Stimulated activated CD8-positive, alpha-beta memory T cell treated with anti-CD3 and anti-CD28 coated beads, Interleukin-2, amount 100 ng/mL, for 48 hours (primary cell): ENCODE measurements around the gene HYOU1.
"Not testable (repeated sequence)": the region's sequence is repeated elsewhere in the genome, so short reads cannot be mapped to it uniquely, and the experiment has no call there.

Experiments used
- DNase-seq, 2 donors: peaks; one replicate each; pipeline ENCODE4 v3.0.0-alpha.2; 2020; ENCODE audit warnings: low read depth in 2 of 2

HYOU1 gene

DNA sequence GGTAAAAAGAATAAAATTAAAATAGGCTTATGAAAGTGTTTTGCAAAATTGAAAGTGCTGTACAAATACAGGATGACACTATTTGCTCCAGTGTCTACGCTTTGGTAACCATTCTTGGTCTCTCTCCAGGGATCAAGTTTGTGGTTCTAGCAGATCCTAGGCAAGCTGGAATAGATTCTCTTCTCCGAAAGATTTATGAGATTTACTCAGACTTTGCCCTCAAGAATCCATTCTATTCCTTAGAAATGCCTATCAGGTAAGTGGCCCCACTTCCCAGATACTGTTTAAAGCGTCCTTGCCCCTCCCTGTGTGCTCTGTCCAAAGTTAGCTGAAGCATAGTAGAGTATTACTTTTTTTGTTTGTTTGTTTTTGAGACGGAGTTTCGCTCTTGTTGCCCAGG is 35.4 kb downstream of the HYOU1 start:
- no peak for DNase-seq

DNA sequence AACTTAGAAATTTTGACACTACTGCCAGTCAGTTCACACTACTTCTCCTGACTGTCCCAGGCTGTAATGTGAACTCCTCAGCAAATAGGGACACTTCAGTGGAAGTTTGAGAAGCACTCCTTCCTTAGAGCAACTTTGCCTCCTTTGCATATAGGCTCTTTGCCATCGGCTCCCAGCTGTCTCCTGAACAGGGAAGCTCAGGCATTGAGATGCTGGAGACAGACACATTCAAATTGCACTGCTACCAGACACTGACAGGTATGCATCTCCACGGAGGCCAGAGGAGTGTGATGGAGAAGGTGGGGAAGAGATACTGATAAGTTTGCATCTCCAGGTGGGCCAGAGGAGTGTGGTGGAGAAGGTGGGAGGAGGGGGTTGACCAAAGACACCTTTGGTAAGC is 37.0 kb downstream of the HYOU1 start:
- DNase-seq, result no peak

DNA sequence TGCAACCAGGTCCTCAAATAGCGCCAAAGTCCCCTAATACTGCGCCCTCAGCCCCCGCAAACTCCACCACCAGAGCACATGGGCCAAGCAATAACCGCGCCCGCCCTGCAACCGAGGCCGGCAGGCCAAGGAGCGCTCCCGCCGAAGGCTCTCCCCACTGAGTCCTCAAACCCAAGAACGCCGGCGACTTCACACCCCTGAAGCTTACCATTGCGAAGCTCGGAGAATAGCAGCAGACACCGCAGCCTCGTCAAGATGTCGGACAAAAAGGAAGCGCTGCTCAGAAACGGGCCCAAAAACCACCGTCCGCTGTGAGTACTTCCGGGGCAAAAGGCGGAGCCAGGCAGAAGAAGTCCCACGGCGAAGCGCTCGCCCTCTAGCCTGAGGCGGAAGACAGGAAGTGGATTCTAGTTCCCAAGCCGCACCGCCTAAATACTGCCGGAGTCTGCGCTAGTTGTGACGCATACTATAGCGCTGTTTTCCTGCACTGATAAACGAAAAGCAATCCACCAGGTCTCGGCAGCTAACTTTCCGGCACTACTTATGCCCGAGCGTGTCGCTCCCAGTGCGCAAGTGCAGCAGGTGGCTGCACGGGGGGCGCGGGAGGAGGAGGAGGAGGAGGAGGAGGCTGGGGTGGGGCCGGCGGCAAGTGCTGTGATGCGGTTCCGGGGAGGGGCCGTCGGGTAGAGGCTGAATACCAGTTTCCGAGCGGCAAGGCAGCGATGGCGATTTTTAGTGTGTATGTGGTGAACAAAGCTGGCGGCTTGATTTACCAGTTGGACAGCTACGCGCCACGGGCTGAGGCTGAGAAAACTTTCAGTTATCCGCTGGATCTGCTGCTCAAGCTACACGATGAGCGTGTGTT is 38.7 kb downstream of the HYOU1 start, which contains the start of the genes RPS25 and TRAPPC4:
TSS of gene RPS25 (minus strand) at position 270 of the 865 bp plus-strand sequence. CDS start at position 211, 59 bp downstream.
TSS of gene TRAPPC4 (plus strand) at position 693 of the 865 bp plus-strand sequence. CDS start at position 723, 30 bp downstream.
- DNase-seq, result peak; percentile 85 to 90

DNA sequence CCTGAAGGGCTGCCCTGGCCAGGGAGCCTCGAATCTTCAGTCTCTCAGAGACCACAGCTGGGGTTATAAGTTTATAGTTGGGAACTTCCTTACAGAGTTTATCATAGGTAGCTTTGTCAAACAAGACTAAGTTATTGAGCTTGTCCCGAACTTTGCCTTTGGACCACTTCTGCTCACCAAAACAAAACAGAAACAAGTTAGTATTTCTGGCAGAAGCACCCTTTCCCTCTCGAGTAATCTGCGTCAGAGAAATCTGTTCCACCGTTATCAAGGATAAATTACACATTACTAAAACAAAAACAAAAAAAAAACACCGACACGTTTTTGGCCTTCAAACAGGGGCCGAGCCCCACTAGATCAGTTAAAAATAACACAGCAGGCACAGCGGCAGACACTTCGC is 39.6 kb downstream of the HYOU1 start:
- not testable (repeated sequence) for DNase-seq

DNA sequence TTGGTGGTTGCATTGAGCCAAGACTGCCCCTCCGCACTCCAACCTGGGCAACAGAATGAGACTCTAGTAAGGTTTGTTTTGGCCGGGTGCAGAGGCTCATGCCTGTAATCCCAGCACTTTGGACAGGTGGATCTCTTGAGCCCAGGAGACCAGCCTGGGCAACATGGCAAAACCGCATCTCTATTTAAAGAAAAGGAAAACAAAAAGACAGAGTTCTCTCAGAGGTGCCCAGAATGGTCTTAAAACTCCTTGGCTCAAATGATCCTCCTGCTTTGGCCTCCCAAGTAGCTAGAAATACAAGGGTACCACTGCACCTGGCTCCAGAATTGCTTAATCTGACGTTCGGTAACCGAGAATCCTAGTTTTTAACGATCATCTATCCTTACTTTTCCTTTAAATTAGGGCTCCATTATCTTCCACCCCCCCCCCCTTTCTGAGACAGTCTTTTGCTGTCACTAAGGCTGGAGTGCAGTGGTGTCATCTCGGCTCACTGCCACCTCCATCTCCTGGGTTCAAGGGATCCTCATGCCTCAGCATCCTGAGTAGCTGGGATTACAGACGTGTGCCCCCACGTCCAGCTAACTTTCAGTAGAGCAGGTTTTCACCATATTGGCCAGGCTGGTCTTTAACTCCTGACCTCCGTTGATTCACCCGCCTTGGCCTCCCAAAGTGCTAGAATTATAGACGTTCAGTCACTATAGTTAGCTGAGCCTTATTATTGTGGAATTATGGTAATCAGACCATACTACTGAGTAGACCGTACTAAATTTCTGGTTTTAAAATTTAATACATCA is 40.6 kb downstream of the HYOU1 start:
- no peak for DNase-seq

DNA sequence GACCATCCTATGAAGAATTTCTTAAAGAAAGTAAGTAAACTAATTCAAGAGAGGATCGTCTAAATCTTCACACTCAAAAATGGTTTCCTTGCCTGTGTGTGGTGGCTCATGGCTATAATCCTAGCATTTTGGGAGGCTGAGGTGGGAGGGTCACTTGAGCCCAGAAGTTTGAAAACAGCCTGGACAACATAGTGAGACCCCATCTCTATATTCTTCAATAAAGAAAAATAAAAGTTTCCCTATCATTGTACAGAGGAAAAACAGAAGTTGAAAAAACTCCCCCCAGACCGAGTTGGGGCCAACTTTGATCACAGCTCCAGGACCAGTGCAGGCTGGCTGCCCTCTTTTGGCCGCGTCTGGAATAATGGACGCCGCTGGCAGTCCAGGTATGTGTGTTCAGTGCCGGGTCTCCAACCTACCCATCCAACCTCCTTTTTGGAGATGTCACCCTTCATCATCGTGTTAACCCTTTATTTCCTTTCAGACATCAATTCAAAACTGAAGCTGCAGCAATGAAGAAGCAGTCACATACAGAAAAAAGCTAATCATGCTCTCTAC is 41.9 kb downstream of the HYOU1 start:
- DNase-seq, result no peak

DNA sequence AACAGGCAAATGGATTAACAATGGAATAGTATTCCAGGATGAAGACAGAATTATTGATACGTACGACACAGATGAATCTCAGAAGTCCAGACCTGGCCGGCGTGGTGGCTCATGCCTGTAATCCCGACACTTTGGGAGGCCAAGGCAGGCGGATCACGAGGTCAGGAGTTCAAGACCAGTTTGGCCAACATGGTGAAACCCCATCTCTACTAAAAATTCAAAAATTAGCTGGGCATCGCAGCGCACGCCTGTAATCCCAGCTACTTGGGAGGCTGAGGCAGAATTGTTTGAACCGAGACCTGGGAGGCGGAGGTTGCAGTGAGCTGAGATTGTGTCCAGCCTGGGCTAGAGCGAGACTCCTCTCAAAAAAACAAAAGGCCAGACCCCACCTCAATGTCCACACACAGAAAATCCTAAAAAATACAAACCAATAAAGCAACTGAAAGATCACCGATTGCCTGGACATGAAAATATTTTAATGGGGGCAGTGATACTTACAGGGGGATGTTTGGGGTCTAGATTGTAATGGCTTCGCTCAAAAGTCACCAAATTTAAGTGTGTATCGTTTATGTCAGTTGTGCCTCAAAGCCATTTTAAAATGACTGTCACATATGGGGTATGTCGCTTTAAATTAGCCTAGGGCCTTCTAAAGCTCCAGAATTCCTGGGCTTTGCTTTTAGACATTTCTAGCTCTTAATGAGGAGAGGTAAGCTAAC is 42.6 kb downstream of the HYOU1 start:
- DNase-seq, result no peak

DNA sequence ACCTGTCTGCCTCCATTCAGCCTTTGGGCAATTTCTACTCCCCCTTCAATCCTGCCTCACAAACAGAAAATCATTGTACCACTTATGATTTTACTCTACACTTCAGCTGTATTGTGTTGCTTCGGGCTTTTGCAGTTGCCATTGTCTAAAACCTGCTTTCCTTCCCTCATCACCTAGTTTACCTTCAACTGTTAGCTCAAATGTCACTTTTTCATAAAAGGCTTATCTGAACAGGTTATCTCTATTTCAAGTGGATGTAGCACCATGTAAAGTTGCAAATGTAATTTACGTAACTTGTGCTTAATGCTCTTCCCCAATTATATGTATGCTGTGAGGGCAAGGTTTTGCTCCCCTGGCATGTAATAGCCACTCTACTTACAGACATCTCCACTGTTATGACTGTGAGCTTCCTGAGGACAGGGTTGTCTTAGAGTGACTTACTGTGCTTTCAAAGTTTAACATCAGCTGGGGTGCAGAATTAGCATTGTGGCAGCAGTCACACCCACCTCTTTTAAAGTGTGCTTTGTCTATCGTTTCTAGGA is 44.3 kb downstream of the HYOU1 start:
- DNase-seq, result no peak

DNA sequence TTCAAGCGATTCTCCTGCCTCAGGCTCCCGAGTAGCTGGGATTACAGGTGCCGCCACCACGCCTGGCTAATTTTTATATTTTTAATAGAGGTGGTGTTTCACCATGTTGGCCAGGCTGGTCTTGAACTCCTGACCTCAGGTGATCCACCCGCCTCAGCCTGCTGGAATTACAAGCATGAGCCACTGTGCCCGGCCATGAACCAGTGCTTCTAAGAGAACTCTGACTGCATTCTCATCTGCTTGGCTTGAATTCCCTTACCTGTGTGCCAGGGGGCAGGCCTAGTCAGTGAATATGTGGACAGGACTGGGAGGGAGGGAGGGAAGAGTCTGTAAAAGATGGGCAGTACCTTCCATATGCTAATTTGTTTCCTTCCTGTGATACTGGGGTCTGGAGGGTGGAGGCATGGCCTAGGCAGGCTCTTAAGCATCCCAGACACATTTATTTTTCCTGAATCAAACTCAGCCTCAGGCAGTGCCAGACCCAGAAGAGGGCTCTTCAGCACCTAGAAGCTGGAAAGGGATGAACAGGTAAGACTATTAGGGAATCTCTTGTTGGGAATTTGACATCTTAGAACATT is 45.4 kb downstream of the HYOU1 start:
- no peak for DNase-seq

DNA sequence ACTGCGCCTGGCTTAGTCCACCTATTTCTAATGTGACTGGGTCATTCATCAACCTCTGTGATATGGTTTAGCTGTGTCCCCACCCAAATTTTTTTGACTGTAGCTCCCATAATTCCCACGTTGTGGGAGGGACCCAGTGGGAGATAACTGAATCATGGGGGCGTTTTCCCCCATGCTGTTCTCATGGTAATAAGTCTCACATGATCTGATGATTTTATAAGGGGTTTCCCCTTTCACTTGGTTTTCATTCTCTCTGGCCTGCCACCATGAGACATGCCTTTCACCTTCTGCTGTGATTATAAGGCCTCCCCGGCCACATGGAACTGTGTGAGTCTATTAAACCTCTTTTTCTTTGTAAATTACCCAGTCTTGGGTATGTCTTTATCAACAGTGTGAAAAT is 50.3 kb downstream of the HYOU1 start:
- no peak for DNase-seq

DNA sequence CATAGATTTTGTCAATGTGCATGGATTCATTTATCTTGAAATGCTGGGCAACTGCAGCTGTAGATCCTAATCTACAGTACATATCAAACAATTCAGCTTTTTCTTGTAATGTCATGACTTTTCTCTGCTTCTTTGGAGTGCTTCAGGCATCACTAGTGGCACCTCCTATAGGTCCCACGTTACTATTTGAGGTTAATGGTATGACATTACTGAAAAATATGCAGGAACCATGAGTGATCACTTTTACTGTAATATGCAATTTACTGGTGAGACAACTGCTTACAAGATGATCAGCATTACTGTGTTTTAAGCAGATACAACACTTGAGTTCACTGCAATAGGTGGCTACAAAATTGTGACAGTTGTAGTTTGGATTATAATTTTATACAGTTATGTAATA is 56.1 kb downstream of the HYOU1 start:
- no peak for DNase-seq

DNA sequence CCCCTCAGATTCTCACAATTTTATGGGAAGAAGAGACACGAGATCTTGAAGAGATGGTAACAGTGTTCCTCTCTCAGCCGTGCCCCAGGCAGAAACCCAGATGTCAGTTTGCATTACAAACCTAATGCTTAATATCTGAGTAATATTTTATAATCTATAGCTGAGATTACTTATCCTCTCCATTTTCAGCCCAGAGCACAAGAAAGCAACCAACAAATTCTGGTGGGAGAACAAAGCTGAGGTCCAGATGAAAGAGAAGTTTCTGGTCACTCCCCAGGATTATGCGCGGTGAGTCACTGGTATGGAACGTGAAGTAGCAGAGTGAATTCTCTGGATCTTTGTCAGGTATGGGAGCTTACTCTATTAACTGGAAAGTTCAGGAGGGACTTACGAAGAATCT is 58.2 kb downstream of the HYOU1 start:
- no peak for DNase-seq

DNA sequence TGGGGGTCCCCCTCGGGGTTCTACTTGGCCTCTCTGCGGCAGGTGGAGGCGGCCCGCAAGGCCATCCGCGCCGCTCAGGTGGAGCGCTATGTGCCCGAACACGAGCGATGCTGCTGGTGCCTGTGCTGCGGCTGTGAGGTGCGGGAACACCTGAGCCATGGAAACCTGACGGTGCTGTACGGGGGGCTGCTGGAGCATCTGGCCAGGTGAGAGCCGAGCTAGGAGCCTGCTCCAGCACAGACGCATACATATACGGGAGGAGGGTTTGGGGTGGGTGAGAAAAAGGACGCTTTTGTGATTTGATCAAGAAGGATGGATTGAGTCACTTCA is 58.7 kb downstream of the HYOU1 start:
- no peak for DNase-seq

DNA sequence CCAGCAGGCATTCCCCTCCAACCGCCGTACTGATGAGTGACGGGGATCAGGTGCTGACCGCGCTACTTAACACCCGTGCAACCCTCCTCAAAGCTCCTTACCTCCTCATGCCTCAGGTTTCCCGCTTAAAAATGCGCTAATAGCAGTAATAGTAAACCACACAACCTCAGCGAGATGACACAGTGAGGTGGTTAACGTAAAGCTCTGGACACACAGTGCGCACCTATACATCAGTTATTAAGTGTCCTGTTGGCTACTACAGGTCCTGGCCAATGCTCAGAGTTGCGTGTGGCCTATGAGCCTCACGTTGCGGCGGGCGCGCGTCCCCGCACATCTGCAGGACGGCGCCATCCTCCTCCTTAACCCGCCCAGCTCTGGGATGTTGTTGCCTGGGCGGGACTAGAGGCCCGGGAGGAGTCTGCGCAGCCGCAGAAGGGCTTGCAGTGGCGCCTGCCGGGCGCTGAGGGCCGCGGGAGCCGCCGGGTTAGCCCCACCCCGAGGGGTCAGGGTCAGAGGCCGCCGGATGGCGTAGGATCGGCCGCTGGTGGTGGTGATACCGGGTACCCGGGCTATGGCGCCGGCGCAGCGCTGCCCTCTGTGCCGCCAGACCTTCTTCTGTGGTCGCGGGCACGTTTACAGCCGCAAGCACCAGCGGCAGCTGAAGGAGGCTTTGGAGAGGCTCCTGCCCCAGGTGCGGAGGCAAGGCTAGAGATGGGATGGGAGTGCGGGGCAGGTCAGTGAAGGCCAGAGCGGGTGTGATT is 59.2 kb downstream of the HYOU1 start, which contains the start of gene CENATAC:
TSS of gene CENATAC (plus strand) at position 512 of the 761 bp plus-strand sequence. CDS start at position 572, 60 bp downstream.
- DNase-seq, result peak; percentile 93 to 94

DNA sequence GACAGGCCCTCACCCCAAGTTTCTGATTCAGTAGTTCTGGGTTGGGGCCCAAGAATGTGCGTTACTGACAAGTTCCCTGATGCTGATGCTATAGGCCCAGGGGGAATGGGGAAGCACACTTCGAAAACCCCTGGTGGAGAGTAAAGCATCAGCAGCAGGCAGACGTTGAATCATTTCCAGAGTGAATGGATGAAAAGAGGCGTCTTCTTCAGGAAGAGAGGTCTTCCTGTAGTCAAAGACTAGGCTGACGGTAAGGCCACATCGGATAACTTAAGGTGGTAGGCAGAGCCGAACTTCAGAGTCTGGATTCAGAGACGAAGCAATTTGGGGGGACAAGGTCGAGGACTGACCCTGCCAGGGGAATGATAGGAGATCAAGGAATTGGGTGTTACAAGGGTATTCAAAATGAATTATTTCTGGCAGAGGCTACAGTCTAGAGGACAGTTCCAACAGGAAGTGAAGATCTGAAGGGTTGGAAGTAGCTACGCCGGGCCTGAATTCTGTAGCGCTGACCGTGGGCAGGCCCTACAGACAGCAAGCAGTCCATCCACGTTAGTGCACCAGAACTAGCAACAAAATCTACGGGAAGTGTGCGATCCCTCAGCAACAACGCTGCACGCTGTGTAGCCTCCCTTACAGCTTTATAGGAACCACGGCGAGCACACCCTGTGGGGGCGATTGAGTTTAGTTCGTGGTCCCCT is 59.9 kb downstream of the HYOU1 start:
- DNase-seq, result no peak
